HK-2 (cell line): Measurements from ENCODE around the gene SPTBN5.
A peak's percentile ranks its signal among the peaks of the same experiment; 100 is the strongest.

Source experiments
- DNase-seq: peaks from one replicate; pipeline ENCODE4 v3.0.0-alpha.2; 2018; ENCODE audit not compliant: unreplicated experiment

The SPTBN5 gene

GRCh38 chr15:41884458-41884857 is 9.4 kb downstream of the SPTBN5 start:
- no peak for DNase-seq

- DNase-seq: no peak
Observed at GRCh38 chr15:41883484-41883825, 10.4 kb downstream of the SPTBN5 start.

GRCh38 chr15:41882689-41883483 is 11.0 kb downstream of the SPTBN5 start:
- no peak for DNase-seq

GRCh38 chr15:41881920-41882688 is 11.7 kb downstream of the SPTBN5 start:
- no peak for DNase-seq

- no peak for DNase-seq
Observed at GRCh38 chr15:41881550-41881919, 12.3 kb downstream of the SPTBN5 start.

- no peak for DNase-seq
Observed at GRCh38 chr15:41881086-41881485, 12.8 kb downstream of the SPTBN5 start.

- no peak for DNase-seq
Observed at GRCh38 chr15:41880156-41880877, 13.5 kb downstream of the SPTBN5 start.

- no peak for DNase-seq
Observed at GRCh38 chr15:41879321-41879845, 14.5 kb downstream of the SPTBN5 start.

GRCh38 chr15:41878355-41878699 is 15.5 kb downstream of the SPTBN5 start:
- no peak for DNase-seq

- DNase-seq: no peak
Observed at GRCh38 chr15:41877631-41878354, 16.1 kb downstream of the SPTBN5 start.

- DNase-seq: no peak
Observed at GRCh38 chr15:41876689-41877088, 17.2 kb downstream of the SPTBN5 start.

- no peak for DNase-seq
Observed at GRCh38 chr15:41876007-41876406, 17.8 kb downstream of the SPTBN5 start.

- no peak for DNase-seq
Observed at GRCh38 chr15:41874736-41875135, 19.1 kb downstream of the SPTBN5 start.

GRCh38 chr15:41873711-41874110 is 20.1 kb downstream of the SPTBN5 start:
- no peak for DNase-seq

- DNase-seq: no peak
Observed at GRCh38 chr15:41872166-41872747, 21.6 kb downstream of the SPTBN5 start.

- no peak for DNase-seq
Observed at GRCh38 chr15:41871175-41871905, 22.5 kb downstream of the SPTBN5 start.

- DNase-seq: peak; percentile 77
Observed at GRCh38 chr15:41870689-41871081, 23.2 kb downstream of the SPTBN5 start.

- DNase-seq: no peak
Observed at GRCh38 chr15:41869770-41870688, 23.8 kb downstream of the SPTBN5 start.

GRCh38 chr15:41868321-41868720 is 25.5 kb downstream of the SPTBN5 start:
- DNase-seq: no peak
